Stimulated activated CD8-positive, alpha-beta memory T cell treated with anti-CD3 and anti-CD28 coated beads, Interleukin-12 subunit alpha, Interleukin-12 subunit beta, amount 100 ng/mL, for 4 hours (primary cell): ENCODE results near the gene PLAAT1.

Experiments used
- DNase-seq: peaks from one replicate; pipeline ENCODE4 v3.0.0-alpha.2; 2020; ENCODE audit warnings: low read depth

PLAAT1 gene

GRCh38 chr3:193240850-193241706 lies at the start of gene PLAAT1:
TSS of gene PLAAT1 (plus strand) at chr3:193241222. CDS start at chr3:193255651, 14,429 bp downstream.
- DNase-seq, result no peak

- DNase-seq, result no peak
Observed at GRCh38 chr3:193194371-193194770, 46.7 kb upstream of the PLAAT1 start.

GRCh38 chr3:193196746-193197145 lies 44.3 kb upstream of the PLAAT1 start:
- DNase-seq, result no peak

- DNase-seq, result no peak
Observed at GRCh38 chr3:193207290-193208273, 33.4 kb upstream of the PLAAT1 start.

GRCh38 chr3:193210618-193211017 lies 30.4 kb upstream of the PLAAT1 start:
- DNase-seq, result no peak

GRCh38 chr3:193211173-193211572 lies 29.8 kb upstream of the PLAAT1 start:
- no peak for DNase-seq

- no peak for DNase-seq
Observed at GRCh38 chr3:193211984-193212383, 29.0 kb upstream of the PLAAT1 start.

- no peak for DNase-seq
Observed at GRCh38 chr3:193212844-193213243, 28.2 kb upstream of the PLAAT1 start.

- no peak for DNase-seq
Observed at GRCh38 chr3:193214445-193214844, 26.6 kb upstream of the PLAAT1 start.

- no peak for DNase-seq
Observed at GRCh38 chr3:193225302-193226125, 15.5 kb upstream of the PLAAT1 start.

- DNase-seq, result no peak
Observed at GRCh38 chr3:193228206-193228605, 12.8 kb upstream of the PLAAT1 start.

GRCh38 chr3:193229851-193230420 lies 11.1 kb upstream of the PLAAT1 start:
- DNase-seq, result no peak

- DNase-seq, result no peak
Observed at GRCh38 chr3:193230610-193231009, 10.4 kb upstream of the PLAAT1 start.

- DNase-seq, result no peak
Observed at GRCh38 chr3:193231201-193231600, 9.8 kb upstream of the PLAAT1 start.

GRCh38 chr3:193236599-193236998 lies 4.4 kb upstream of the PLAAT1 start:
- DNase-seq, result no peak

GRCh38 chr3:193237030-193237429 lies 4.0 kb upstream of the PLAAT1 start:
- DNase-seq, result no peak

- no peak for DNase-seq
Observed at GRCh38 chr3:193240436-193240849, 579 bp upstream of the PLAAT1 start.

GRCh38 chr3:193241716-193242115 lies 694 bp downstream of the PLAAT1 start:
- no peak for DNase-seq

- DNase-seq, result no peak
Observed at GRCh38 chr3:193243571-193243970, 2.5 kb downstream of the PLAAT1 start.

- DNase-seq, result no peak
Observed at GRCh38 chr3:193248848-193249468, 7.9 kb downstream of the PLAAT1 start.

GRCh38 chr3:193250492-193250891 lies 9.5 kb downstream of the PLAAT1 start:
- no peak for DNase-seq
